HEK293T (cell line): ENCODE measurements around the gene VPS26A.

Experiments
- CTCF ChIA-PET: fragments of 350-600 bp; formaldehyde crosslinking; extraction: SDS; loops from one replicate; lab custom pipeline; 2021; ENCODE audit warnings: antibody characterized with exemption, inconsistent platforms; lab: Yijun Ruan, JAX
- POLR2A ChIA-PET: fragments of 350-600 bp; formaldehyde crosslinking; extraction: SDS; loops from one replicate; lab custom pipeline; 2020; ENCODE audit warnings: antibody characterized with exemption, inconsistent platforms; lab: Yijun Ruan, JAX
- DNase-seq: peaks from one replicate; pipeline ENCODE4 v3.0.0; 2012; ENCODE audit warnings: mixed read lengths; ENCODE audit errors: extremely low spot score
- ARNT ChIP-seq: fragments of 450-650 bp; IDR thresholded peaks from 2 replicates; pipeline ENCODE4 v1.6.1; 2017; ENCODE audit warnings: mild to moderate bottlenecking
- BHLHE40 ChIP-seq: fragments of 450-650 bp; IDR thresholded peaks from 2 replicates; pipeline ENCODE4 v1.6.1; 2016; ENCODE audit warnings: mild to moderate bottlenecking, moderate library complexity, borderline replicate concordance
- CTBP1 ChIP-seq: fragments of 450-650 bp; IDR thresholded peaks from 2 replicates; pipeline ENCODE4 v1.6.1; 2016; ENCODE audit warnings: borderline replicate concordance
- ELF4 ChIP-seq: fragments of 450-650 bp; IDR thresholded peaks from 2 replicates; pipeline ENCODE4 v1.6.1; 2017; ENCODE audit warnings: antibody characterized with exemption
- FOXA1 ChIP-seq: fragments of 450-650 bp; IDR thresholded peaks from 2 replicates; pipeline ENCODE4 v1.6.1; 2016; ENCODE audit warnings: mild to moderate bottlenecking
- FOXK2 ChIP-seq: fragments of 450-650 bp; IDR thresholded peaks from 2 replicates; pipeline ENCODE4 v1.6.1; 2016; ENCODE audit warnings: mild to moderate bottlenecking
- FOXM1 ChIP-seq: fragments of 450-650 bp; IDR thresholded peaks from 2 replicates; pipeline ENCODE4 v1.6.1; 2017; ENCODE audit warnings: mild to moderate bottlenecking, borderline replicate concordance
- HDGF ChIP-seq: fragments of 450-650 bp; IDR thresholded peaks from 2 replicates; pipeline ENCODE4 v1.6.1; 2017; ENCODE audit warnings: antibody characterized with exemption, borderline replicate concordance
- L3MBTL2 ChIP-seq: fragments of 450-650 bp; conservative IDR thresholded peaks from 2 replicates; pipeline ENCODE4 v1.6.1; 2016; ENCODE audit warnings: mild to moderate bottlenecking
- LEF1 ChIP-seq: fragments of 450-650 bp; IDR thresholded peaks from 2 replicates; pipeline ENCODE4 v1.6.1; 2017; ENCODE audit warnings: mild to moderate bottlenecking, borderline replicate concordance
- NFRKB ChIP-seq: fragments of 450-650 bp; IDR thresholded peaks from 2 replicates; pipeline ENCODE4 v1.6.1; 2016; ENCODE audit warnings: mild to moderate bottlenecking, moderate library complexity
- SP1 ChIP-seq: fragments of 450-650 bp; IDR thresholded peaks from 2 replicates; pipeline ENCODE4 v1.6.1; 2017
- SUZ12 ChIP-seq: fragments of 450-650 bp; IDR thresholded peaks from 2 replicates; pipeline ENCODE4 v1.6.1; 2016; ENCODE audit warnings: mild to moderate bottlenecking
- TARDBP ChIP-seq: fragments of 450-650 bp; IDR thresholded peaks from 2 replicates; pipeline ENCODE4 v1.6.1; 2016
- ZNF384 ChIP-seq: fragments of 450-650 bp; IDR thresholded peaks from 2 replicates; pipeline ENCODE4 v1.6.1; 2016
- TF ChIP-seq, protein P1 (sequence below): fragments of 450-650 bp; IDR thresholded peaks from 2 replicates; pipeline ENCODE4 v1.6.1; 2016

The VPS26A gene

DNA sequence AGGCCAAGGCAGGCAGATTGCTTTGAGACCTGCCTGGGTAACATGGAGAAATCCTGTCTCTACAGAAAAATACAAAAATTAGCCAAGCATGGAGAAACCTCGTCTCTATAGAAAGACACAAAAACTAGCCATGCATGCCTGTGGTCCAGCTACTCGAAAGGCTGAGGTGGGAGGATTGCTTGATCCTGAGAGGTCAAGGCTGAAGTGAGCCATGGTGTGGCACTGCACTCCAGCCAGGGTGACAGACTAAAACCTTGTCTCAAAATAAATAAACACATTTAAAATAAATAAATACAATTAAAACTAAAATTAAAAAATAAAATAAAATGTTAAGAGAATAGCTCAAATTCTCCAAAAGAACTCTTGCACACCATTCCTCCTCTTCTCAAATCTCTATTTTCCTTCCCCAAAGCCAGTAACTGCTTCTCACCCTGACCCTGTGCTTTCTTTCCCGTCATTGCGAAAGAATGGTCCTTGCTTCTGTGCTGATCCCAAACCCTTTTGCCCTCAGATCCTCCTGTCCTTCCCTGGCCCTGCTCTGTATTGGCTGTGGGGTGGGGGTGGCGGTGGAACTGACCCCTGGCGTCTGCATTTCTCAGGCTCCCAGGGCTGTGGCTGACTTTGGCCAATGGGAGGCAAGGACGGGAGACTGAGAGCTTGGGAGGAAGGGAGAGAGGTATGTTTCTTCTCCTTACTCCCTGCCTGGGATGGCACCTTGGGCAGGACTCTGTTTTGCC, 23.7 kb upstream of the VPS26A start:
- CTCF ChIA-PET, result no interaction called here
- TF ChIP-seq BHLHE40 (no peak), TARDBP (no peak), ELF4 (no peak)
- DNase-seq, result no peak
- POLR2A ChIA-PET, result no interaction called here

DNA sequence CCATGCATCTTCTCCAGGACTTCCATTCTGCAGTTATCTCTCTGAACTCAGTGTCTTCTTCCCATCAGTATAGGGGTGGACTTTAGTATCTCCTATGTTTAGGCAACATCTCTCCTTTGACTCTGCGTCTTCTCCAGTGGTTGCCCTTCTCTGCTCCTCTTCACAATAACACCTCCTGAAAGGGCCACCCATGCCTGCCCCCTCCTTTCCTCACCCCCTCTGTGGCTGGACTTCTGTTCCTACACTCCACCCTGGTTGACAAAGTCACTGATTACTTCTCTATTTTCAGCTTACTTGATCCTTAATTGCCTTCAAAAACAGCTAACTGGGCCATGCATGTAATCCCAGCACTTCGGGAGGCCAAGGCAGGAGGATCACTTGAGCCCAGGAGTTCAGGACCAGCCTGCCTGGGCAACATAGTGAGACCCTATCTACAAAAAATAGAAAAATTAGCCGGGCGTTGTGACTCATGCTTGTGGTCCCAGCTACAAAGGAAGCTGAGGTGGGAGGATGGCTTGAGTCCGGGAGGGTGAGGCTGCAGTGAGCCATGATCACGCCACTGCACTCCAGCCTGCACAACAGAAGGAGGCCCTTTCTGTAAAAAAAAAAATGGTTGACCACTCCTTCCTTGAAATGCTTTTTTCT, 22.4 kb upstream of the VPS26A start:
- ChIA-PET CTCF (no interaction called here), POLR2A (no interaction called here)
- TF ChIP-seq FOXK2 (no peak), ELF4 (no peak), FOXA1 (no peak), SP1 (no peak), CTBP1 (no peak), FOXM1 (no peak), ZNF384 (no peak), TARDBP (no peak), SUZ12 (no peak), ARNT (no peak), BHLHE40 (no peak), HDGF (no peak)
- TF ChIP-seq, protein P1, sequence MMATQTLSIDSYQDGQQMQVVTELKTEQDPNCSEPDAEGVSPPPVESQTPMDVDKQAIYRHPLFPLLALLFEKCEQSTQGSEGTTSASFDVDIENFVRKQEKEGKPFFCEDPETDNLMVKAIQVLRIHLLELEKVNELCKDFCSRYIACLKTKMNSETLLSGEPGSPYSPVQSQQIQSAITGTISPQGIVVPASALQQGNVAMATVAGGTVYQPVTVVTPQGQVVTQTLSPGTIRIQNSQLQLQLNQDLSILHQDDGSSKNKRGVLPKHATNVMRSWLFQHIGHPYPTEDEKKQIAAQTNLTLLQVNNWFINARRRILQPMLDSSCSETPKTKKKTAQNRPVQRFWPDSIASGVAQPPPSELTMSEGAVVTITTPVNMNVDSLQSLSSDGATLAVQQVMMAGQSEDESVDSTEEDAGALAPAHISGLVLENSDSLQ, result no peak
- no peak for DNase-seq

DNA sequence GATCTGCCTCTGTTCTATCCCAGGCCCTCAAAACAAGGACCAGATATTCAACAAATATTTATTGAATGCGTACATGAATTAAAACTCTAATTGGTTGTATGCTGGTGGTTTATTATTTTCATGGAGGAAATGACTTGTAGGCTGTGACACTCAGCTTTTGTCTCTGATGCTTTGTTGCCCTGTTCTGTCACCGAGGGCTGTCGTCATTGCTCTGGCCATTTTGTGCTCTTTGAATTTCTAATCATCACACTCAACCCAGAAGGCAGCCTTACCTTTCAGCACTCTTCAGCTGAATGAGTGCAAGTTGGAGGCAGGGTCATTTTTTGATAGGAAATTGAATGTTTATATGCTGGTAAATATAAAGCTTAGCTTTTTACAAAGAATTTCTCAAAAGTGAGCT, 21.5 kb upstream of the VPS26A start:
- TF ChIP-seq LEF1, result no peak
- TF ChIP-seq FOXM1, result no peak
- no peak for TF ChIP-seq FOXA1
- TF ChIP-seq ARNT, result no peak
- TF ChIP-seq L3MBTL2, result no peak
- no peak for TF ChIP-seq NFRKB
- TF ChIP-seq CTBP1, result no peak
- TF ChIP-seq ELF4, result no peak
- no peak for TF ChIP-seq SUZ12
- no peak for TF ChIP-seq FOXK2
- no peak for TF ChIP-seq HDGF
- TF ChIP-seq BHLHE40, result no peak
- no peak for TF ChIP-seq ZNF384
- TF ChIP-seq SP1, result no peak
- TF ChIP-seq, protein P1, result no peak
- no peak for TF ChIP-seq TARDBP
- DNase-seq, result no peak
- ChIA-PET POLR2A (no interaction called here), CTCF (no interaction called here)

DNA sequence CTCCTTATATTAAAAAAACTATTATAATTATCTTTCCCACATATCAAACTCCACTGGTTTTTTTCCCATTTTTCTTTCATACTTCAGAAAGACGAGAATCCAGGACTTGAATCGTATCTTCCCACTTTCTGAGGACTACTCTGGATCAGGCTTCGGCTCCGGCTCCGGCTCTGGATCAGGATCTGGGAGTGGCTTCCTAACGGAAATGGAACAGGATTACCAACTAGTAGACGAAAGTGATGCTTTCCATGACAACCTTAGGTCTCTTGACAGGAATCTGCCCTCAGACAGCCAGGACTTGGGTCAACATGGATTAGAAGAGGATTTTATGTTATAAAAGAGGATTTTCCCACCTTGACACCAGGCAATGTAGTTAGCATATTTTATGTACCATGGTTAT, 20.2 kb upstream of the VPS26A start:
- POLR2A ChIA-PET, result no interaction called here
- TF ChIP-seq ELF4 (no peak), ARNT (no peak), LEF1 (no peak), FOXM1 (no peak)
- DNase-seq, result no peak
- CTCF ChIA-PET, result no interaction called here

DNA sequence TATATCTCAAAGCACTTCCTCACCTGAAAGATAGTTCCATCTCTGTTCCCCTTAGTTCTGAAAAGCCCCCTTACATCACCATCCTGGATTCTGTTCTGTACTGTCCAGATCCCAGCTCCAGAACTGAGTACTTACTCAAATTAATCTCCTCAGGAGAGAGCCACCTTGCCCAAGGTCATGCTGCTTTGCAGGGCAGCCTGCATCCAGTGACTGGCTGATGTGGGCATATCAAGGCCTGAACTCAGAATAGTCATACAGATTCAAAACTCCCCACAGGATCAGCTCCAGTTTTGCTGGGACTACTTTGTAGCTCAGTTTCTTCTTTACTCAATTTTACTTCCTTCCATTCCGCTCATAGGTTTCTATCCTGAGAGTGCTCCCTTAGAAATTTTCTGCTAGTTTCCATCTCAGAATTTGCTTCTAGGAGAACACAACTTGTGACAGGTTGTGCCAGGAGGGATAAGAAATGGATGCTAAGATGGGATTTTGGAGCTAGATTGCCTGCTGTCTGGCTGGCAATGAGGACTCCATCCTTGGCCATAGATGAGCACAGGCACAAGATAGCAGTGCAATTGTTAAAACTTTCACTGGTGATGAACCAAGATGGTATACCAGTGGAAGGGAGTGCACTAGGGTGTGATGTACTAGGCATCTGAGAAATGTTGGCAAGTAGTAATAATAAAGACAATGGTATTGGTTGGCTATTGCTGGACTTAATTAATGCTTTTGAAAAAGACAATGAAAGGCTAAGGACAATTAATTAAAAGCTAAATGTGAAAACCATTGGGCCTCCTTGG, 18.8 kb upstream of the VPS26A start:
- CTCF ChIA-PET, result no interaction called here
- DNase-seq, result no peak
- POLR2A ChIA-PET, result no interaction called here
- no peak for TF ChIP-seq ARNT
- no peak for TF ChIP-seq SP1
- no peak for TF ChIP-seq L3MBTL2
- TF ChIP-seq TARDBP, result no peak
- TF ChIP-seq BHLHE40, result no peak
- TF ChIP-seq ELF4, result no peak
- no peak for TF ChIP-seq FOXM1
- no peak for TF ChIP-seq SUZ12
- TF ChIP-seq, protein P1, result no peak
- no peak for TF ChIP-seq NFRKB
- TF ChIP-seq FOXK2, result no peak
- no peak for TF ChIP-seq ZNF384
- no peak for TF ChIP-seq LEF1
- TF ChIP-seq CTBP1, result no peak
- TF ChIP-seq FOXA1, result no peak
- TF ChIP-seq HDGF, result no peak

DNA sequence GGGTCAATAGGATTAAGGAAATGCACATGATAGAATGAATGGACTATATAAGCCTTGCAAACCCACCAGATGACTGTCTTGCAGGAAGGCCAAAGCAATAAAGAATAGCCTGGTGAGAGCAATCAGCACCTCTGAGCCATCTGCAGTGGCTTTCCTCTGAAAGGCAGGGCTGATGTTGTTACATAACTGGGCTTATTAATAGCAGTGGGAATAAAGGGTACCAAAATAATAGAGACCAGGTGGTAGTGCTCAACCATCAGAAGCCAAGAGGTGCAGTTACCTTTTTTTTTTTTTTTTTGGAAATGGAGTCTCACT, 16.8 kb upstream of the VPS26A start:
- CTCF ChIA-PET, result no interaction called here
- TF ChIP-seq ZNF384 (no peak), SUZ12 (no peak), FOXK2 (no peak), HDGF (no peak), FOXA1 (no peak), LEF1 (no peak), NFRKB (no peak), SP1 (no peak), TARDBP (no peak), BHLHE40 (no peak), CTBP1 (no peak), L3MBTL2 (no peak), FOXM1 (no peak)
- TF ChIP-seq, protein P1, result no peak

More for the DNA sequence above, 16.8 kb upstream of the VPS26A start:
- POLR2A ChIA-PET, result no interaction called here
- no peak for DNase-seq
